ENCODE measurements around the gene ATOH7.

DNA sequence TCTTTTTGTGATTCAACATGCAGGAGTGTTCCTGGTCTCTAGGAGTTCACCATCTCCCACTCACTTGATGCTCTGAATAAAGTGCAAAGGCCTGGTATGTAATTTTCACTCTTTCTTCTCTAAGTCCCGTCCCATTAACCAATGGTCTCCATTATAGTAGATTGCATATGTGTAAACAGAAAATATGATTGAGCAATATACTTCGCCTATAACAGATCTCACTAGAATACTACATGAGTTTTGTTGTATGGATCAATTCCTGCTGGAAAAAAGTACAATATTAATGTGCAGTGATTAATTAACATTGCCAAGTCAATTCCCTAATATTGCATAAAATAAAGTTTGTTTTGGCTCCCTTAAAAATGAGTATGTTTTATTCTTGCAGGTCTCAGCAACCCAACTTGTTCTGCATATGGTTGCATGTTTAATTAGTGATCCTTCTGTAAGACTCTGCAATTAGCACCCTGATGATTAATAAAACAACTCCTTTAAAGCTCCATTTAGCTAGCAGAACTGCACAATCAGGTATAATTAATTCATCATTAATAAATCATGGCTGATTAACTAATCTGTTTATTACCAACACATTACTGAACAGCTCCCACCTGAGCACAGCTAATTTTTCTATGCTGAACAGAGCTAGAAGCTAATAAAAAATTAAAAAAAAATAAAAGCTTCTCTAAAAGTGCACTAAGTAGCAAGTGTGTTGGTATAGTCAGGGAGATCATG, 37.8 kb upstream of the ATOH7 start:
- TF ChIP-seq, protein P1, sequence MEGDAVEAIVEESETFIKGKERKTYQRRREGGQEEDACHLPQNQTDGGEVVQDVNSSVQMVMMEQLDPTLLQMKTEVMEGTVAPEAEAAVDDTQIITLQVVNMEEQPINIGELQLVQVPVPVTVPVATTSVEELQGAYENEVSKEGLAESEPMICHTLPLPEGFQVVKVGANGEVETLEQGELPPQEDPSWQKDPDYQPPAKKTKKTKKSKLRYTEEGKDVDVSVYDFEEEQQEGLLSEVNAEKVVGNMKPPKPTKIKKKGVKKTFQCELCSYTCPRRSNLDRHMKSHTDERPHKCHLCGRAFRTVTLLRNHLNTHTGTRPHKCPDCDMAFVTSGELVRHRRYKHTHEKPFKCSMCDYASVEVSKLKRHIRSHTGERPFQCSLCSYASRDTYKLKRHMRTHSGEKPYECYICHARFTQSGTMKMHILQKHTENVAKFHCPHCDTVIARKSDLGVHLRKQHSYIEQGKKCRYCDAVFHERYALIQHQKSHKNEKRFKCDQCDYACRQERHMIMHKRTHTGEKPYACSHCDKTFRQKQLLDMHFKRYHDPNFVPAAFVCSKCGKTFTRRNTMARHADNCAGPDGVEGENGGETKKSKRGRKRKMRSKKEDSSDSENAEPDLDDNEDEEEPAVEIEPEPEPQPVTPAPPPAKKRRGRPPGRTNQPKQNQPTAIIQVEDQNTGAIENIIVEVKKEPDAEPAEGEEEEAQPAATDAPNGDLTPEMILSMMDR (IDR thresholded peaks at IDR 0.05 in 8 of 11, conservative IDR thresholded peaks at IDR 0.05 in 3 of 11), result no peak
- TF ChIP-seq POLR2A (IDR thresholded peaks at IDR 0.05), result no peak
